HG03457 (cell line): ENCODE results near the gene C18orf63.

Experiments
- ATAC-seq: cut with Tn5 transposase; IDR thresholded peaks from one replicate; pipeline ENCODE4 v1.9.1; 2021; ENCODE audit warnings: moderate number of reproducible peaks; ENCODE audit not compliant: unreplicated experiment

C18orf63 gene

GRCh38 chr18:74402806-74403433 is 87.3 kb downstream of the C18orf63 start:
- ATAC-seq, result no peak

- no peak for ATAC-seq
Observed at GRCh38 chr18:74407888-74408287, 92.2 kb downstream of the C18orf63 start.
